ENCODE results near the gene TSPAN14.

Gene TSPAN14

DNA sequence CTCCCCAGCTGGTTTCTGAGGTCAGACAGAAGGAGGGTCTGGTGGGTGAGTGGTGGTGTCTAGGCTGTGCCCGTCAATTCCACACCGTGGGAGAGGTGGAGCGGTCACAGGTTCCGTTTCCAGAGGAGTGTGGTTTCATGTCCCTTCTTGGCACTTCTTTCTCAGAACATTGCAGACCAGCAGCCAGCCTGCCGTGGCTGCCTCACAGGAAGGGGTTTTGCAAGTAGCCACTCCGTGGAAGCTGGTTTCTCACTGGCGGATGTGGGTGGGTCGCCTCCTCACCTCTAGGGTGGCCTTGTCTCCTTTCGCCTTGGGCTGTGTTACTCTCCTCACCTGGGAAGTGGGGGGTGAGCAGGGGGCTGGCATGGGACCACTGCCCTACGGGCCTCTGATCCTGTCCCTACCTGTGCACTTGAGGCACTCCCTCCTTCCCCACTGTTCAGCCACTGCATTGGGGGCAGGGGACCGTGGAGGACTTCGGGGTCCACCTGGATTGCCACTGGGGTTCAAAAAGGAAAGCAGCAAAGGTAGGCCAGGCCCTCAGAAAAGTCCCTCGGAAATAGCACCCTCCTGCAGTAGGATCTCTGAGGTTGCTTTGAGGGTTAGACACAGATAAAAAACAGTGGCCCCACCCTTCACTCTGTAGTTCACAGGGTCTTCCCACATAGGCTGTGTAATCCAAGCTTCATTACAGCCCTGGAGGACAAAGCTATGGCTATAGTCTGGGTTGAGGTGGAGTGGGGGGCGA lies 33.9 kb downstream of the TSPAN14 start:
- DNase-seq (ENCODE audit: low read depth), result no peak

- no peak for DNase-seq (ENCODE audit: low read depth)
These were observed 34.5 kb downstream of the TSPAN14 start for GRCh38 chr10:80488539-80489066.

DNA sequence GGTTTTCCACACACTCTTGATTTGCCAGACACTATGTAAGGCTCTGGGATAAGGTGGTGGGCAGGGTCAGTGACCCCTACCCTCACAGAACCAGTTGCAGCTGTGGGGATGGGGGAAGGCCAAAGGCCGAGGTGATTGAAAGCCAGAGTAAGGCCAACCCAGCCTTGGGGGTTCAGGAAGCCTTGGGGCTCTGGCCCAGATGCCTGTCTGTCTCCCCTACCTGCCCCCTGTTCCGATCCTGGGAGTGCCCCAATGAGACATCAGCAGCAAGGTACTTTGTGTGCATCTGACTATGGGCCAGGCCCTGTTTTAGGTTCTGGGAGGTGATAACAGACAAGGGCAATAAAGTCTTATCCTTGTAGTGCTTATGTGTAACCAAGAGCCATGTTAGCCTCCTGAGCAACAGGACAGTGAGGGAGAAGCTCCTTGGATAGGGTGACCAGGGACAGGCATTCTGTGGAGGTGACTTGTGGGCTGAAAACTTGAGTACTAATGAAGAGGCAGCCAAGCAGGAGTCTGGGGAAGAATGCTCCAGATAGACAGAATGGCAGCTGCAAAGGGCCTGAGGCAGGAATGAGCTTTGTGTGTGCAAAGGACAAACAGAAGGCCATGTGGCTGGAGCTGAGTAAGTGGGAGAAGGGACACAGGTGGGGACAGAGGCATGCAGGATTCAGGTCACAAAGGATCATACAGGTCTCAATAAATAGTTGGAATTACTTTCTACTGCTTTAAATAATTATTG lies 35.4 kb downstream of the TSPAN14 start:
- no peak for DNase-seq (ENCODE audit: low read depth)

- no peak for DNase-seq (ENCODE audit: low read depth)
These were observed 37.4 kb downstream of the TSPAN14 start for GRCh38 chr10:80491251-80492102.

- no peak for DNase-seq (ENCODE audit: low read depth)
These were observed 38.9 kb downstream of the TSPAN14 start for GRCh38 chr10:80492848-80493521.

- no peak for DNase-seq (ENCODE audit: low read depth)
These were observed 39.5 kb downstream of the TSPAN14 start for GRCh38 chr10:80493522-80494051.

GRCh38 chr10:80496555-80497172 lies 42.6 kb downstream of the TSPAN14 start:
- no peak for DNase-seq (ENCODE audit: low read depth)

GRCh38 chr10:80497187-80498077 lies 43.3 kb downstream of the TSPAN14 start:
- no peak for DNase-seq (ENCODE audit: low read depth)

- no peak for DNase-seq (ENCODE audit: low read depth)
These were observed 44.1 kb downstream of the TSPAN14 start for GRCh38 chr10:80498078-80498832.

DNA sequence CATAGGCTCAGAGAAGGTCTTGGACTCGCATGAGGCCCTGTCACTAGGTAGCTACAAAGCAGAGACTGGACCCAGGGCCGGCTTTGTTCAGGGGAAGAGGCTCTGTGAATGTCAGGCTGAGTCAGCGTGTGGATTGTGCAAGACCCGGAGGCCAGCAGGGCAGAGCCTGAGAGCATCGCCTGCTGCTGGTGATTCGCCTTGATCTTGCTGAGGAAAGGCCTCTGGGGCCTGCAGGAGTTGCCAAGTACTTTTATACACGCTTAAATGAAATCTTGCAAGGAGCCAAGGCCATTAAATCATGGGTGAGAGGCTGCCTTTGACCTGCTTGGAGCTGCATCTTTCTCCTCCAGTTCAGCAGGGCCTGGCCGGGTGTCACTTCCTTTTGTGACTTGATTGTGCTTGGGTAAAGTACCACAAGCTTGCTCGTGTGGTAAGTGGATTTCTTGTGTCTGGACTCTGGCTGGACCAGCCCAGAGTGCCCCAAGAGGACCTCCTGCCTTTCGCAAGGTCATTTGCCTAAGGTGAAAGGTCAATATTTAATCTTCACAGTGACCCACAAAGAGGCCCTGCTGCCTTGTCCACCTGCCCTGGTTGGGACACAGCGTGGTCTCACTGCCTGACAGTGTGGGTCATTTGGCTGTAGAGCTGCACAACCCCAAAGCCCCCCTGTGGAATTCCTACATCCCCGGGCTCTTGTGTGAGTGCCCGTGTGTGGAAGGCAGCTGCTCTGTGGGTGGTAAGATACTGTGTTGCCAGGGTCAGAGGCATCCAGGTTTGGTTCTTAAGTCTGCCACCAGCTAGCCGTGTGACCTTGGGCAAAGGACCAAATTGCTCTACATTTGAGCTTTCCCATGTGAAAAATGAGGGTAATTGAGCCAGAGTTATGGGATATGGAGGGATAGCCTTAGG lies 45.0 kb downstream of the TSPAN14 start:
- DNase-seq (ENCODE audit: low read depth), result no peak

GRCh38 chr10:80500572-80501380 lies 46.7 kb downstream of the TSPAN14 start:
- no peak for DNase-seq (ENCODE audit: low read depth)

GRCh38 chr10:80501381-80501912 lies 47.3 kb downstream of the TSPAN14 start:
- DNase-seq (ENCODE audit: low read depth), result no peak

- no peak for DNase-seq (ENCODE audit: low read depth)
These were observed 47.9 kb downstream of the TSPAN14 start for GRCh38 chr10:80501913-80502521.

DNA sequence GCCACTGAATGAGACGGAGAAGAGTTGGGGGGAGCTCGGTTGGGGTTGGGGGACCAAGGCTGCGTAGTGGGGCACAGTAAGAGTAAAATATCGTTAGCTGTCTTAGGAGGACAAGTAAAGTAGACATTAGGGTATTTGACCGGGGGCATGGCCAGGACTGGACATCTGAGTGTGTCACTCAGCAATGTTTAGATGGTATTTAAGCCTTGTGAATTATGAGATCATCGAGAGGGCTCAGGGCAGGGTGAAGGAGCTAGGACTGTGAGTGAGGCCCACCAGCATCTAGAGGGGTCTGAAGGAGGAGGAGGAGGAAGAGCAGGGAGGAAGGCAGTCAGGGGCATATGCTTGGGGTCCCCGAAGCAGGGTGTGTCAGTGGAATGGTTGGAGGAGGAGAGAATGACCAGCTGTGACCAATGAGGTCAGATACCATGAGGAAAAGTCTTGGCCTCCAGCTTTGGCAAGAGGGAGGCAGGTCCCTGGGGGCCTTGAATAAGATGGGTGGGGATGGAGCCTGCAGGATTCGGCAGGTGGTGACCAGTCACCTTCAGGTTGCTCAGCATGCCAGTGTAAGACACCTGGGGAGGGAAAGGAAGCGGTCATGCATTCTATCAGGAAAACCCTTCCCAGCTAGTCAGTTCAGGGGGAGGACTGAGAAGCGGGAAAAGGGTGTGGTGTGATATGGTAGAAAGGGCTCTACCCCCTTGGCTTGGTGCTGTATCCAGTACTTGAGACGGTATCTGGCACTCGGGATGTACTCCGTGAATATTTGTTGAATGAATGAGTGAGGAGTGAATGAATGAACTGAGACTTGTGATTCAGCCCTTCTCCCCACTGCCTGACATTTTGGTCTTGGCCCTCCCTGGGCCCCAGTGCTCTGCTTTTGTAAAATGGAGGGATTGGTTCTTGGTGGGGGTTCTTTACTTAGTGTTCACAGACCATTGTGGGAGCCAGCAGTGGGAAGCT lies 48.8 kb downstream of the TSPAN14 start:
- no peak for DNase-seq (ENCODE audit: low read depth)

GRCh38 chr10:80503584-80504157 lies 49.6 kb downstream of the TSPAN14 start:
- no peak for DNase-seq (ENCODE audit: low read depth)
